Activated CD4-positive, alpha-beta T cell treated with anti-CD3 and anti-CD28 coated beads, Interleukin-2, Interleukin-4, amounts not matched to agents 100 ng/mL and 50 ng/mL, durations not matched to agents 16 hours and 8 hours (primary cell): Measurements from ENCODE around the gene RNF223.
"Not testable (repeated sequence)": the region's sequence is repeated elsewhere in the genome, so short reads cannot be mapped to it uniquely, and the experiment has no call there.

Experiments
- DNase-seq: peaks from one replicate; pipeline ENCODE4 v3.0.0-alpha.2; 2020; ENCODE audit warnings: low spot score

RNF223 gene

GRCh38 chr1:1059494-1060280, 14.4 kb downstream of the RNF223 start:
- peak; percentile 92 for DNase-seq

- DNase-seq = peak; percentile 38
These were observed 15.1 kb downstream of the RNF223 start for GRCh38 chr1:1058921-1059493.

GRCh38 chr1:1058088-1058905, 15.8 kb downstream of the RNF223 start:
- no peak for DNase-seq

DNA sequence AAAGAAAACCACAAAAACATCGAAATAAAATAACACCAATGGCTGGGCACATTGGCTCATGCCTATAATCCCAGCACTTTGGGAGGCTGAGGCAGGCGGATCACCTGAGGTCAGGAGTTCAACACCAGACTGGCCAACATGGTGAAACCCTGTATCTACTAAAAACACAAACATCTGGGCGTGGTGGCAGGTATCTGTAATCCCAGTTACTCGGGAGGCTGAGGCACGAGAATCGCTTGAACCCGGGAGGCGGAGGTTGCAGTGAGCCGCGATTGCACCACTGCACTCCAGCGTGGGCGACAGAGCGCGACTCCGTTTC, 16.4 kb downstream of the RNF223 start:
- not testable (repeated sequence) for DNase-seq

- no peak for DNase-seq
These were observed 18.0 kb downstream of the RNF223 start for GRCh38 chr1:1055841-1056736.

GRCh38 chr1:1054971-1055370, 19.1 kb downstream of the RNF223 start:
- no peak for DNase-seq

GRCh38 chr1:1054099-1054700, 19.9 kb downstream of the RNF223 start:
- DNase-seq = no peak

DNA sequence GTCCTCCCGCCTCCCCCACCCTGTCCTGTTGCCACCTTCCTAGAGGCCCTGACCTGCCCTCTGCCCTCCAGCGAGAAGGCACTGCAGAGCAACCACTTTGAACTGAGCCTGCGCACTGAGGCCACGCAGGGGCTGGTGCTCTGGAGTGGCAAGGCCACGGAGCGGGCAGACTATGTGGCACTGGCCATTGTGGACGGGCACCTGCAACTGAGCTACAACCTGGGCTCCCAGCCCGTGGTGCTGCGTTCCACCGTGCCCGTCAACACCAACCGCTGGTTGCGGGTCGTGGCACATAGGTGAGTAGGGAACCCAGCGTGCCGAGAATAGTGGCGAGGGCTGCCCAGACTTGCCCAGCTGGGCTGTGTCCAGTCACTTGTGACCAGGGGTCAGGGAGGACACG, 20.4 kb downstream of the RNF223 start:
- no peak for DNase-seq

- DNase-seq = no peak
These were observed 21.1 kb downstream of the RNF223 start for GRCh38 chr1:1053022-1053421.

DNA sequence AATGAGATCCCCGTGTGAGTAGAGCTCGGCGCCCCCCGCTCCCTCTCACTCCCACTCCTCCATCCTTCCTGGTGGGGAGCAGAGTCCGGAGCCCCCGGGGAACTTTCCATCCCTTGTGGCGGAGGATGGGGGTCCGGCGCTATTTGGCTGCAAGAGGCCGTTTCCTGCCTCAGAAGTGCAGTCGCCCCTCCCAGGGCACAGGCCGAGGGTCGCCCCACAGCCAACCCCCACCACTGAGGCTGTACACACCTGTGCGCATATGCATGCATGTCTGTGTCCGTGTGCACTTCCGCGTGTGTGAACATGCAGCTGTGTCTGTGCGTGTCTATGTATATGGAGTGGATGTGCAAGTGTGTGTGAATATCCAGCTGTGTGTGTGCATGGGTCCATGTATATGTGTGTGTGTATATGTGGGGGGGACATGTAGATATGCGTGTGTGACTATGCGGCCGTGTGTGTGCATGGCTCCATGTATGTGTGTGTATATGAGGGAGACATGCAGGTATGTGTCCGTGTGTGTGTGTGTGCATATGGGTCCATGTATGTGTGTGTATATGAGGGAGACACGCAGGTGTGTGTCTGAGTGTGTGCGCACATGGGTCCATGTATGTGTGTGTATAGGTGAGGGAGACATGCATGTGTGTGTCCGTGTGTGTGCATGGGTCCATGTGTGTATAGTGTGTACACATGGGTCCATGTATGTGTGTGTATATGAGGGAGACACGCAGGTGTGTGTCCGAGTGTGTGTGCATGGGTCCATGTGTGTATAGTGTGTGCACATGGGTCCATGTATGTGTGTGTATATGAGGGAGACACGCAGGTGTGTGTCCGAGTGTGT, 21.9 kb downstream of the RNF223 start:
- DNase-seq = no peak

- no peak for DNase-seq
These were observed 22.8 kb downstream of the RNF223 start for GRCh38 chr1:1051127-1051810.

GRCh38 chr1:1050577-1051052, 23.5 kb downstream of the RNF223 start:
- no peak for DNase-seq

- no peak for DNase-seq
These were observed 24.6 kb downstream of the RNF223 start for GRCh38 chr1:1049318-1050165.

GRCh38 chr1:1048765-1049164, 25.3 kb downstream of the RNF223 start:
- DNase-seq = no peak

DNA sequence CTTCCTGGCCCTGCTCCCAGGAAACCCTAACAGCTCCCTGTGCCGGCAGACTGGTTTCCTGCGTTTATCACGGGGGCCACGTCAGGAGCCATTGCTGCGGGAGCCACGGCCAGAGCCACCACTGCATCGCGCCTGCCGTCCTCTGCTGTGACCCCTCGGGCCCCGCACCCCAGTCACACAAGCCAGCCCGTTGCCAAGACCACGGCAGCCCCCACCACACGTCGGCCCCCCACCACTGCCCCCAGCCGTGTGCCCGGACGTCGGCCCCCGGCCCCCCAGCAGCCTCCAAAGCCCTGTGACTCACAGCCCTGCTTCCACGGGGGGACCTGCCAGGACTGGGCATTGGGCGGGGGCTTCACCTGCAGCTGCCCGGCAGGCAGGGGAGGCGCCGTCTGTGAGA, 26.1 kb downstream of the RNF223 start:
- DNase-seq = no peak

DNA sequence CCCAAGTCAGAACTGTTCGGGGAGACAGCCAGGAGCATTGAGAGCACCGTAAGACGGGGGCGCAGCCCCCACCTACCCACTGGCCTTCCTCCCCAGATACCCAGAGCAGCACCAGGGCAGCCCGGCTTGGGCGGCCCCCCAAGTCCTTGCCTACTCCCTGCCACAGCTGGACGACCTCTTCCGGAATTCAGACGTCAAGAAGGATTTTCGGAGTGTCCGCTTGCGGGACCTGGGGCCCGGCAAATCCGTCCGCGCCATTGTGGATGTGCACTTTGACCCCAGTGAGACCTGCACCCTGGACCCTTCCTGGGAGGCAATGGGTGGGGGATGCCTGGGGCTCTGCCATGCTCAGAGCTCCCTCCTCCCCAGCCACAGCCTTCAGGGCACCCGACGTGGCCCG, 26.7 kb downstream of the RNF223 start:
- DNase-seq = no peak

DNA sequence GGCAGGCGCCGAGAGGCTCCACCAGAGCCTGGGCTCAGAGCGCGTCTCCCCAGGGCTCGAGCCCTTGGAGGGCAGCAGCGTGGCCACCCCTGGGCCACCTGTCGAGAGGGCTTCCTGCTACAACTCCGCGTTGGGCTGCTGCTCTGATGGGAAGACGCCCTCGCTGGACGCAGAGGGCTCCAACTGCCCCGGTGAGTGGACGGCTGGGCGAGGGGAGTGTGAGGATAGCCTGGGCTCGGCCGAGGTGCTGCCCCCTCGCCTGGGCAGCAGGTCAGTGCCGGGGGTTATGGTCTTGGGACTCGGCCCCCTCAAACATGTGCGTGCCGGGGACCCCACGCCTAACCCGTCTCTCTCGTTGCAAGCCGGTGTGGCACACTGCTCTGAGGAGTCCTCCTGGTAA, 27.3 kb downstream of the RNF223 start:
- DNase-seq = no peak

GRCh38 chr1:1046243-1046642, 27.9 kb downstream of the RNF223 start:
- no peak for DNase-seq

GRCh38 chr1:1045129-1045528, 29.0 kb downstream of the RNF223 start:
- no peak for DNase-seq
